K562 (cell line): Measurements from ENCODE around the gene TTLL4. TPM values are rescaled to one million over a fixed set of nuclear protein-coding genes. Genes with fewer than 3 reads are reported as not detected.

Experiments used
- ATAC-seq: fragments of 200-7000 bp; cut with Tn5 transposase; 3 replicates; pipeline ENCODE4 v1.9.1; 2020; ENCODE audit warnings: moderate library complexity
- BruUV-seq: library from RNA; stranded (reverse); fragments of 400-500 nt; replicated peaks from 2 replicates; lab custom pipeline; 2021; lab: Mats Ljungman, UMichigan
- CTCF ChIA-PET: fragments of 300-600 bp; formaldehyde crosslinking; extraction: SDS; loops from one replicate; lab custom pipeline; 2021; ENCODE audit warnings: low intra/inter-chr PET ratio; lab: Yijun Ruan, JAX
- POLR2A ChIA-PET: fragments of 300-600, 350-650 bp; sonication (Branson Sonifier 250); formaldehyde crosslinking; extraction: SDS; loops from one replicate; lab custom pipeline; 2021; ENCODE audit warnings: antibody characterized with exemption, inconsistent platforms; lab: Yijun Ruan, JAX
- DNase-seq, 4 experiments: peaks; one replicate each; pipeline versions ENCODE4 v3.0.0 to v3.0.0-alpha.2; 2011 to 2018; ENCODE audit warnings: low spot score in 3 of 4, mixed read lengths in 3 of 4; ENCODE audit errors: extremely low read depth in 1 of 4
- FAIRE-seq: peaks from 2 replicates; lab custom pipeline; 2011; peaks lifted over from hg19 to GRCh38; lab: Jason Lieb, UNC
- H2AFZ ChIP-seq: 2 replicates; pipeline ENCODE4 v1.6.0; 2011; ENCODE audit warnings: low read depth, low read length, control low read depth, inconsistent platforms
- H3K27ac ChIP-seq: fragments of 200-600 bp; 3 replicates; pipeline ENCODE4 v1.8.0; 2011; ENCODE audit warnings: low read depth, mild to moderate bottlenecking, control low read depth, inconsistent platforms, low read length, moderate library complexity, mixed read lengths; ENCODE audit errors: extremely low read depth
- H3K27me3 ChIP-seq, 2 experiments: fragments of 300-600 bp in 1 of 2; 2 replicates in 1 of 2; 3 replicates in 1 of 2; pipeline versions ENCODE4 v1.6.0 to v1.8.0; 2011; ENCODE audit warnings: inconsistent platforms in 2 of 2, low read length in 2 of 2, mild to moderate bottlenecking in 1 of 2, mixed read lengths in 1 of 2, moderate library complexity in 1 of 2; ENCODE audit not compliant: control insufficient read depth in 2 of 2, insufficient read depth in 2 of 2
- H3K36me3 ChIP-seq: fragments of 300-600 bp; 3 replicates; pipeline ENCODE4 v1.8.0; 2011; ENCODE audit warnings: mild to moderate bottlenecking, low read length, inconsistent platforms; ENCODE audit not compliant: control insufficient read depth, insufficient read depth
- H3K4me1 ChIP-seq, 2 experiments: fragments of 200-600 bp in 1 of 2; replicated peaks in 1 of 2; 2 replicates in 1 of 2; 3 replicates in 1 of 2; pipeline versions ENCODE4 v1.5.1 to v1.8.0; 2011; ENCODE audit warnings: inconsistent platforms in 2 of 2, low read length in 2 of 2, mild to moderate bottlenecking in 1 of 2, mixed read lengths in 1 of 2, moderate library complexity in 1 of 2; ENCODE audit not compliant: control insufficient read depth in 2 of 2, insufficient read depth in 2 of 2
- H3K4me2 ChIP-seq: 2 replicates; pipeline ENCODE4 v1.6.1; 2011; ENCODE audit warnings: low read length, control low read depth, inconsistent platforms, mixed read lengths; ENCODE audit not compliant: insufficient read depth
- H3K4me3 ChIP-seq: fragments of 200-600 bp; sonication (generic), shearing (Covaris generic); 2 replicates; pipeline ENCODE4 v1.5.1; 2016; ENCODE audit warnings: control low read depth, inconsistent platforms
- H3K79me2 ChIP-seq: fragments of 200-600 bp; 3 replicates; pipeline ENCODE4 v1.8.0; 2011; ENCODE audit warnings: low read length, inconsistent platforms; ENCODE audit not compliant: control insufficient read depth, insufficient read depth
- H3K9ac ChIP-seq, 2 experiments: 2 replicates each; pipeline versions ENCODE4 v1.6.0 to v1.6.1; 2011; ENCODE audit warnings: low read depth in 2 of 2, low read length in 2 of 2, control low read depth in 1 of 2, inconsistent platforms in 1 of 2, mild to moderate bottlenecking in 1 of 2, mixed read lengths in 1 of 2; ENCODE audit not compliant: insufficient read depth in 1 of 2
- H3K9me1 ChIP-seq: one replicate; pipeline ENCODE4 v1.6.0; 2011; ENCODE audit warnings: inconsistent platforms, mild to moderate bottlenecking, low read length, moderate library complexity; ENCODE audit not compliant: control insufficient read depth, insufficient read depth
- H3K9me3 ChIP-seq: replicated peaks from 2 replicates; pipeline ENCODE4 v1.5.1; 2011; ENCODE audit warnings: low read depth, low read length, inconsistent platforms; ENCODE audit not compliant: control insufficient read depth, insufficient read depth
- H4K20me1 ChIP-seq: replicated peaks from 2 replicates; pipeline ENCODE4 v1.6.1; 2011; ENCODE audit warnings: low read length, inconsistent platforms, mixed read lengths; ENCODE audit not compliant: control insufficient read depth, insufficient read depth
- CHD4 ChIP-seq: fragments of 200-600 bp; sonication (generic); IDR thresholded peaks from 3 replicates; pipeline ENCODE4 v1.6.1; 2012; ENCODE audit warnings: low read depth, mild to moderate bottlenecking, mixed read lengths, low read length, inconsistent platforms; ENCODE audit not compliant: insufficient read depth, insufficient replicate concordance, poor library complexity, severe bottlenecking
- ELF2 ChIP-seq: fragments of 250-450 bp; sonication (Bioruptor Pico); IDR thresholded peaks from 2 replicates; pipeline ENCODE4 v1.5.0; 2021; ENCODE audit warnings: mild to moderate bottlenecking
- EWSR1 ChIP-seq: fragments of 450-650 bp; IDR thresholded peaks from 2 replicates; pipeline ENCODE4 v1.6.1; 2018; ENCODE audit warnings: borderline replicate concordance, mild to moderate bottlenecking, low read depth, moderate library complexity; ENCODE audit not compliant: partially characterized antibody
- HEY1 ChIP-seq: fragments of 250-450 bp; sonication (Bioruptor Pico); IDR thresholded peaks from 2 replicates; pipeline ENCODE4 v1.5.0; 2020; ENCODE audit warnings: mild to moderate bottlenecking, moderate library complexity, borderline replicate concordance
- NR4A1 ChIP-seq, 2 experiments: fragments of 250-450 bp in 1 of 2; fragments of 450-650 bp in 1 of 2; sonication (Bioruptor Pico) in 1 of 2; IDR thresholded peaks; 2 replicates each; pipeline versions ENCODE4 v1.4.0 to v1.6.1; 2016 to 2020; ENCODE audit warnings: mild to moderate bottlenecking in 2 of 2, missing compliant biosample characterization in 1 of 2, missing genetic modification characterization in 1 of 2, moderate library complexity in 1 of 2
- NRF1 ChIP-seq, 2 experiments: fragments of 450-650 bp; IDR thresholded peaks in 1 of 2; conservative IDR thresholded peaks in 1 of 2; 2 replicates each; pipeline ENCODE4 v1.6.1; 2014; ENCODE audit warnings: mild to moderate bottlenecking in 2 of 2
- RFX7 ChIP-seq: fragments of 250-450 bp; sonication (Bioruptor Pico); IDR thresholded peaks from 2 replicates; pipeline ENCODE4 v1.5.1; 2021; ENCODE audit warnings: mild to moderate bottlenecking
- TCF15 ChIP-seq: fragments of 250-450 bp; sonication (Bioruptor Pico); IDR thresholded peaks from 2 replicates; pipeline ENCODE4 v1.8.0; 2022; ENCODE audit warnings: moderate library complexity, mild to moderate bottlenecking, inconsistent platforms
- TEAD4 ChIP-seq, 2 experiments: sonication (generic) in 1 of 2; formaldehyde crosslinking in 1 of 2; IDR thresholded peaks; 2 replicates each; pipeline versions ENCODE4 v1.6.1 to v1.8.0; 2012 to 2022; ENCODE audit warnings: borderline replicate concordance in 1 of 2, inconsistent platforms in 1 of 2, low read length in 1 of 2, mild to moderate bottlenecking in 1 of 2, missing genetic modification reagents in 1 of 2
- ZNF184 ChIP-seq: sonication (generic); formaldehyde crosslinking; IDR thresholded peaks from 2 replicates; pipeline ENCODE4 v1.5.0; 2020; ENCODE audit warnings: missing genetic modification reagents
- ZNF282 ChIP-seq: sonication (generic); formaldehyde crosslinking; IDR thresholded peaks from 2 replicates; pipeline ENCODE4 v1.8.1; 2023; ENCODE audit warnings: missing genetic modification reagents
- ZNF717 ChIP-seq: fragments of 250-450 bp; sonication (Bioruptor Pico); IDR thresholded peaks from 2 replicates; pipeline ENCODE4 v1.5.0; 2021
- WGBS: fragments of 100-300 bp; shearing (Covaris generic); methylation state at CpG from one replicate; pipeline ENCODE4 v1.1.6; 2016; ENCODE audit warnings: low coverage, mixed read lengths; ENCODE audit not compliant: insufficient coverage; ENCODE audit errors: missing lambda C conversion rate; 5-methylcytosine and 5-hydroxymethylcytosine counted together
- in situ Hi-C: fragments of 300-500 bp; cut with MboI; formaldehyde crosslinking; loops from 4 replicates; pipeline ENCODE4 v1.15.0; 2018; ENCODE audit warnings: inconsistent platforms, mixed read lengths
- intact Hi-C: fragments of 100-400 bp; cut with micrococcal nuclease; formaldehyde crosslinking; loops from 2 replicates; pipeline ENCODE4 v1.14.2; 2022
- polyA plus RNA-seq, 8 experiments: library from polyadenylated mRNA; depleted of rRNA in 4 of 8; stranded (reverse) in 5 of 8; unstranded in 3 of 8; fragments of >200 nt; fragmentation: Nextera tagmentation in 2 of 8; fragmentation: Illumina TruSeq in 1 of 8; extraction: Ambion mirVana in 2 of 8; extraction: Trizol in 1 of 8; gene quantifications; 2 replicates each; pipeline versions ENCODE4 v1.2.1 to v1.2.3, GENCODE V29; 2011 to 2014; ENCODE audit warnings: inconsistent platforms in 1 of 8, missing spikeins in 1 of 8
- total RNA-seq, 7 experiments: library from RNA; depleted of rRNA in 6 of 7; stranded (reverse); fragments of >200 nt in 6 of 7; fragmentation: Illumina TruSeq in 2 of 7; extraction: Trizol in 2 of 7; gene quantifications; 2 replicates each; pipeline versions ENCODE4 v1.2.1 to v1.2.3, GENCODE V29; 2011 to 2021; ENCODE audit warnings: low replicate concordance in 1 of 7

Gene TTLL4
- total and polyA plus RNA-seq, 9 of the 15 experiments (the other 6 are each of a cell fraction or from before 2014, with no cell fraction given), result 12.6 to 67.5 (median 24.5) TPM

DNA sequence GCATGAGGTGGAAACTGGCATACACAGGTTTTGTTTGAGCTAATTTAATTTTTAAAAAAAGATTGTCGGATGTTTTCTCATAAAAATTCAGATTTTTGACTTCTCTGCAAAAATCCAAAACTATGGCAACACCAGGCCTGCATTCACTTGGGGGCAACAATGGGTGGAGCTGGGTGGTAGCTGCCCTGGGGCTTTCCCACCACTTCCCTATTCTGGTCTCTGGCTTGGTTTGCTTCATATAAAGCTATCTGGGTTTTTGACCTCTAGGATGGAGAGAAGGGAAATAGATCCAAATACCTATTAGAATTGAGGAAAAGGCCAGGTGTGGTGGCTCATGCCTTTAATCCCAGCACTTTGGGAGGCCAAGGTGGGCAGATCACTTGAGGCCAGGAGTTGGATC, 65.9 kb downstream of the TTLL4 start:
- Histone ChIP-seq H3K4me1 (peaks cover 0 to under 1% of the 10 kb centered on the region in 2 experiments; a peak in 1 of 5 replicates), H3K79me2 (no peaks in the 10 kb centered on the region), H3K36me3 (no peaks in the 10 kb centered on the region), H3K9me3 (no peaks in the 10 kb centered on the region), H3K27me3 (peaks cover 4 to 11% of the 10 kb centered on the region in 2 experiments; a peak in 3 of 5 replicates), H3K4me2 (no peak overlapping the region), H4K20me1 (no peaks in the 10 kb centered on the region), H2AFZ (no peak overlapping the region), H3K9me1 (no peaks in the 10 kb centered on the region), H3K9ac (no peak overlapping the region), H3K4me3 (no peak overlapping the region), H3K27ac (no peak overlapping the region)
- no TSS peak for BruUV-seq
- in situ Hi-C loops, result no loop called here
- intact Hi-C loops, result no loop called here
- DNase-seq (no peak), ATAC-seq (no peak), FAIRE-seq (no peak)
- TF ChIP-seq TEAD4 (IDR thresholded peaks at IDR 0.05; ENCODE audit: low read length) (no peak), TEAD4 (CRISPR knock-in tag; IDR thresholded peaks at IDR 0.05; ENCODE audit: borderline replicate concordance) (no peak), ZNF717 (CRISPR knock-in tag) (no peak), TCF15 (no peak), CHD4 (no peak), ZNF282 (CRISPR knock-in tag) (no peak), ZNF184 (no peak), NRF1 (conservative IDR thresholded peaks at IDR 0.05 in 1 of 2, IDR thresholded peaks at IDR 0.05 in 1 of 2) (no peak), ELF2 (CRISPR knock-in tag) (no peak), RFX7 (CRISPR knock-in tag) (no peak), EWSR1 (no peak), NR4A1 (CRISPR knock-in tag; IDR thresholded peaks at IDR 0.05) (no peak), NR4A1 (tag; IDR thresholded peaks at IDR 0.05) (no peak), HEY1 (CRISPR knock-in tag) (no peak)
- ChIA-PET CTCF (no interaction called here), POLR2A (no interaction called here)
- 0% methylated on average over 1 of the region's 1 CpG for WGBS
